ENCODE results near the gene GALNT6.

The GALNT6 gene

GRCh38 chr12:51390891-51391282 lies 319 bp downstream of the GALNT6 start:
- TF ChIP-seq, protein P1, sequence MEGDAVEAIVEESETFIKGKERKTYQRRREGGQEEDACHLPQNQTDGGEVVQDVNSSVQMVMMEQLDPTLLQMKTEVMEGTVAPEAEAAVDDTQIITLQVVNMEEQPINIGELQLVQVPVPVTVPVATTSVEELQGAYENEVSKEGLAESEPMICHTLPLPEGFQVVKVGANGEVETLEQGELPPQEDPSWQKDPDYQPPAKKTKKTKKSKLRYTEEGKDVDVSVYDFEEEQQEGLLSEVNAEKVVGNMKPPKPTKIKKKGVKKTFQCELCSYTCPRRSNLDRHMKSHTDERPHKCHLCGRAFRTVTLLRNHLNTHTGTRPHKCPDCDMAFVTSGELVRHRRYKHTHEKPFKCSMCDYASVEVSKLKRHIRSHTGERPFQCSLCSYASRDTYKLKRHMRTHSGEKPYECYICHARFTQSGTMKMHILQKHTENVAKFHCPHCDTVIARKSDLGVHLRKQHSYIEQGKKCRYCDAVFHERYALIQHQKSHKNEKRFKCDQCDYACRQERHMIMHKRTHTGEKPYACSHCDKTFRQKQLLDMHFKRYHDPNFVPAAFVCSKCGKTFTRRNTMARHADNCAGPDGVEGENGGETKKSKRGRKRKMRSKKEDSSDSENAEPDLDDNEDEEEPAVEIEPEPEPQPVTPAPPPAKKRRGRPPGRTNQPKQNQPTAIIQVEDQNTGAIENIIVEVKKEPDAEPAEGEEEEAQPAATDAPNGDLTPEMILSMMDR (IDR thresholded peaks at IDR 0.05; ENCODE audit: low read depth, low read length): no peak
- no peak for DNase-seq (ENCODE audit: low read depth in 2 of 2)
- H3K4me3 ChIP-seq (replicated peaks in 1 of 2; ENCODE audit: low read depth in 2 of 2, low read length in 2 of 2): peak overlapping the region; percentile 48 to 51

DNA sequence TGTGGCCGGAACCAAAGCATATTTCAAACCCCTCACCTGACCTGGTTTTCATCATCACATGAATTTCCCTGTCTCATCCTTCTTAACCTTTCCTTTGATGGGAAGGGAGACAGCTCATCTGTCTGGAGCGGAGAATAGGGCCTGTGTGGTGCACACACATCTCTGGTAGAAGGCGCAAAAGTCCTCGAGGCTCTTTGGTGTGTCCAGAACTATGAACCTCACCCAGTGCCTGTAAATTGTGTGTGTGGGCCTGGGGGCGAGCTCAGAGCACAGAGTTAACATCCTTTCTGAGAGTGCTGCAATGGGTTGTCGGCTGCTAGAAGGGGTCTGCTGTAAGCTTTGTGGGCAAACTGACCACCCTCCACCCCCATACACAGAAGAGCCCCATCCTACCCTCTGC lies 749 bp downstream of the GALNT6 start:
- H3K4me3 ChIP-seq (replicated peaks in 1 of 2; ENCODE audit: low read depth in 2 of 2, low read length in 2 of 2): no peak overlapping the region
- TF ChIP-seq, protein P1 (IDR thresholded peaks at IDR 0.05; ENCODE audit: low read depth, low read length): no peak
- DNase-seq (ENCODE audit: low read depth in 2 of 2): no peak

DNA sequence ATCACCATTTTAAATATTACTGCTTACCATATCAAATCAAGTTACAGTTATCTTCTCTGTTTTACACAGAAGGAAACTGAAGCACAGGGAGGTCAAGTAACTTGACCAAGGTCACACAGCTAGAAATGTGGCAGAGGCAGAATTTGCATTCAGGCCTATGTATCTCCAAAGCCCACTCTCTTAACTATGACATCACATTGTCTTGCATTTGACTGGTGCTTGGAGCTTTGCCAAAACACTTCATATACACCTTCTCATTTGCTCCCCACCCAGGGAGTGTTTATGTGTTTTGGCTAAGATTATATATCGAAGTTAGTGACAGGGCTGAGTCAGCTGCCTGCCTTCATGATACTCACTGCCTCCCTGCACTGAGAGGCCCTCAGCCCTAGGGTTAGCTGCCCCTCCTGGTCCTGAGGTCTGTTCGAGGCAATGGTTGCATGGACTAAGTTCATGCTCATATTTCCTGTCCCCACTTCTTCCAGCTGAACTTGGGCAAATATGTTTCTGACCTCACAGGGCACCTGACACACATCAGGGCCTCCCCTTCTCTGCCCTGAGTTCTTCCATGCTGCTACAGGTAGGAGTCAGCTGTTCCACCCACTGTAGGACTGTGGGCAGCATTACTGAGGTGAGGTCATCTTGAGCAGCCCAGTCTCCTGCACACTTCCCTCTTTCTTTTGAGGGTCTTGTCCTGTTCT lies 1.8 kb downstream of the GALNT6 start:
- DNase-seq (ENCODE audit: low read depth in 2 of 2): peak in 1 of 2 donors; percentile 32
- TF ChIP-seq, protein P1 (IDR thresholded peaks at IDR 0.05; ENCODE audit: low read depth, low read length): no peak
- no peak overlapping the region for H3K4me3 ChIP-seq (replicated peaks in 1 of 2; ENCODE audit: low read depth in 2 of 2, low read length in 2 of 2)

- no peak for DNase-seq (ENCODE audit: low read depth in 2 of 2)
- TF ChIP-seq, protein P1 (IDR thresholded peaks at IDR 0.05; ENCODE audit: low read depth, low read length): no peak
- H3K4me3 ChIP-seq (replicated peaks in 1 of 2; ENCODE audit: low read depth in 2 of 2, low read length in 2 of 2): no peak overlapping the region
These were observed 2.4 kb downstream of the GALNT6 start for GRCh38 chr12:51388846-51389245.

DNA sequence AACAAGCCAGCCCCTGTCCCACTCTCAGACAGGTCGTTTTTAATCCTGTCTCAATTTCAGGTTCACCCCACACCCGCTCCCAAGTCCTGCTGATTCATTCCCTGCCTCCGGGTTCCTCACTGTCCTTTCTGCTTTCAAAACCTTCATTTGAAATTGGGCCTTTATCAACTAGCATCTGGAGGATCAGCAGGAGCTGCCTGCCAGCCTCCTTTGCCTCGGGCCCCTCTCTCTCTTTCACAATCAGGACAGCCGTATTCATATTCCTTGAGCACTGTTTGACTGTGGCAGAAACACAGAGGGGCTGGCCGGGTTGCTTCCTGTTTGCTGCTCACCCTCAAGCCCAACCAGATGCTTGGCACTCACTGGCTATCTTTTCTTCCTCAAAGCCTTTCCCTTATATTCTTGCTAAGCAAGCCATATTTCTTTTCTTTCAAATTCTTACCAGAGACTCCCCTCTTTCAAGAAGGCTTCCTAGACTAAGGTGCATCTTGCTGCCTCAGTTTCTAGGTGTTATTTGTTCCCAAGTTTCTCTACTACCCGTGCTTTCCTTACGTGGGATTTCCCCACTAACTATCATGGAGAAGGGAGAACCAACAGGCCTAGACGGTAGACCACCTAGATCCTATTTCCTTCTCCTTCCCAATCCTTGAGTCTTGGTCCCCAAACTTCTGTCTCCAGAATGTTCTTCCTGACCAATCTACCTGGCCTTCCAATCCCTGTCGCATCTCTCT lies 3.0 kb downstream of the GALNT6 start:
- no peak overlapping the region for H3K4me3 ChIP-seq (replicated peaks in 1 of 2; ENCODE audit: low read depth in 2 of 2, low read length in 2 of 2)

GRCh38 chr12:51386351-51386750 lies 4.9 kb downstream of the GALNT6 start:
- TF ChIP-seq, protein P1 (IDR thresholded peaks at IDR 0.05; ENCODE audit: low read depth, low read length): no peak

More for the DNA sequence above, 3.0 kb downstream of the GALNT6 start:
- DNase-seq (ENCODE audit: low read depth in 2 of 2): peak; percentile 39 to 71
- TF ChIP-seq, protein P1 (IDR thresholded peaks at IDR 0.05; ENCODE audit: low read depth, low read length): no peak

More at GRCh38 chr12:51386351-51386750, 4.9 kb downstream of the GALNT6 start:
- DNase-seq (ENCODE audit: low read depth in 2 of 2): no peak
- no peak overlapping the region for H3K4me3 ChIP-seq (replicated peaks in 1 of 2; ENCODE audit: low read depth in 2 of 2, low read length in 2 of 2)
